GM21423 (cell line): ENCODE measurements around the gene MTOR.
"Not testable (repeated sequence)": the region's sequence is repeated elsewhere in the genome, so short reads cannot be mapped to it uniquely, and the experiment has no call there.

Experiments used
- ATAC-seq: cut with Tn5 transposase; IDR thresholded peaks from one replicate; pipeline ENCODE4 v1.9.1; 2021; ENCODE audit warnings: mild to moderate bottlenecking, moderate library complexity; ENCODE audit not compliant: unreplicated experiment

The MTOR gene

DNA sequence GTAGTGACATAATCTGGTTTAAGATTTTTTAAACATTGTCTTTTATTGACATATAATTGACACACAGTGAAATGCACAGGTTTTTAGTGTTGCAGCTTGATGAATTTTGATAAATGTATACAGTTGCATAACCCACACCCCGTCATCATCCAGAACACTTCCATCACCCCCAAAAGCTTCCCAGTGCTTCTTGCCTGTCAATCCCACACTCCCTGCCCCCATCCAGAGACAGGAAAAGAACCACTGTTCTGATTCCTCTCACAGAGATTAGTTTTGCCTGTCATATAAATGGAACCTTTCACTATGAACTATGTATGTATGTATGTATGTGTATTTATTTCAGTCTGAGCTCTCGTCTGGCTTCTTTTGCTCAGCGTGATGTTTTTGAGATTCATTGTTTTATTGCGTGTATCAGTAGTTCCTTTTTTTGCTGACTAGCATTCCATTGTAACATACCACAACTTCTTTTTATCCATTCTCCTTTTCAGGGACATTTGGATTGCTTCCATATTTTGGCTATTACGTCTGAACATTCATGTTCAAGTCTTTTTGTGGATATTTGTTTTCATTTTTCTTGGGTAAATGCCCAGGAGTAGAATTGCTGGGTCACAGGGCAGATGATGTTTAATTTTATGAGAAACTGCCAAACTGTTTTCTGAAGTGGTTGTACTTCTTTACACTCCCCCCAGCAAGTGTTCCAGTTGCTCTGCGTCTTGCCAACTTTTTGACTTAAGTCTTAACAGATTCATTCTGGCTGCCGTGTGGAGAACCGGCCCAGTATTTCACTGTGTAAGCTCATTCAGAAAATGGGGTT, 19.4 kb upstream of the MTOR start:
- ATAC-seq = no peak

DNA sequence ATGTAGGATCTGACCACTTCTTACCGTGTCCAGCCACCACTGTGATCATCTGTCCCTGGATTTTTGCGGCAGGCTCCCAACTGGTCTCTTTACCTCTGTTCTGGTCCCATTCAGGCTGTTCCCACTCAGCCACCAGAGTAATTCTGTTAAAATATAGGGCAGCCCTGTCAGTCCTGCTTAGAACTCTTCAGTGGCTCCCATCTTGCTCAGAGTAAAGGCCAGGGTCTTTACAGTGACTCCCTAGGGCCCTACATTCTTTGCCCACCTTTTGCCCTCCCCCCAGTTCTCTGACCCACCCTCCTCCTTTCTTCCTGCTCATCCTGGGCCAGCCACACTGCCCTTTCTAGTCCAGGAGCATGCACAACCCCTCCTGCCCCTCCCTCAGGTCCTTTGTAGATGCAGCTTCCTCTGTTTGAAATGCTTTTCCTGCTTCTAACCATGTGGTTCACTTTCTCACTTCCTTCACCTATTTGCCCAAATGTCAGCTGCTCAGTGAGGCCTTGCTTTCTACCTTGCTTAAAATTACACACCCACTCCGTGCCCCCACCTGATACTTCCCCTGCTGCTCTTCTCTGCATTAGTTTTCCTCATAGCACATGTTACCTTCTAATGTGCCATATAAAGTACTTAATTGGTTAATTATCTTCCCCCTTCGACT, 18.5 kb upstream of the MTOR start:
- peak; percentile 52 for ATAC-seq

DNA sequence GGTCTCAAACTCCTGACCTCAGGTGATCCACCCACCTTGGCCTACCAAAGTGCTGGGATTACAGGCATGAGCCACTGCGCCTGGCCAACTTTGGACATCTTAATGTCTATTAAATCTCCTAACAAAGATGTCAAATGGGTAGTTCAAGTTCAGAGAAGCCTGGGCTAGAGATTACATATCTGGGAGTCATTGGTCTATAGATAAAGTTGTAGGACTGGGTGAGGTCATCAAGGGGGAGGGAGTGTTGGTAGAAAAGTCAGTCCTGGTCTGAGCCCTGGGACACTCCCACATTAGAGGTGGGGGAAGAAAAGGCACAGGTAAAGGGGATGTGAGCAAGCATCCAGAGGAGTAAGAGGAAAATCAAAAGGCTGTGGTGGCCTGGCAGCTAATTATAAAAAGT, 17.3 kb upstream of the MTOR start:
- ATAC-seq = no peak

DNA sequence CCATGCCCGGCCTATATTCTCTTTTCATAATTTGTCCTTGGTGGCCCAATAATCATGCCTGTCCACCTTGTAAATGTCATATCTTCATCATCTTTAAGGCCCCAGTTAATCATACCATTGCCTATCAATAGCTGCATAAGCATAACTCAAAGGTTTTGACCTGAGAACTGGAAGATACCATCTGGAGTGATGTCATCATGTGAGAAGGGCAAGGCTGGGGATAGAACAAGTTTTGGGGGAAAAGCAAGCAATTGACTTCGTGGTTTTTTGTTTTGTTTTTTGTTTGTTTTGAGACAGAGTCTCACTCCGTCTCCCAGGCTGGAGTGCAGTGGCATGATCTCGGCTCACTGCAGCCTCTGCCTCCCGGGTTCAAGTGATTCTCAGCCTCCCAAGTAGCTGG, 16.8 kb upstream of the MTOR start:
- ATAC-seq = no peak

DNA sequence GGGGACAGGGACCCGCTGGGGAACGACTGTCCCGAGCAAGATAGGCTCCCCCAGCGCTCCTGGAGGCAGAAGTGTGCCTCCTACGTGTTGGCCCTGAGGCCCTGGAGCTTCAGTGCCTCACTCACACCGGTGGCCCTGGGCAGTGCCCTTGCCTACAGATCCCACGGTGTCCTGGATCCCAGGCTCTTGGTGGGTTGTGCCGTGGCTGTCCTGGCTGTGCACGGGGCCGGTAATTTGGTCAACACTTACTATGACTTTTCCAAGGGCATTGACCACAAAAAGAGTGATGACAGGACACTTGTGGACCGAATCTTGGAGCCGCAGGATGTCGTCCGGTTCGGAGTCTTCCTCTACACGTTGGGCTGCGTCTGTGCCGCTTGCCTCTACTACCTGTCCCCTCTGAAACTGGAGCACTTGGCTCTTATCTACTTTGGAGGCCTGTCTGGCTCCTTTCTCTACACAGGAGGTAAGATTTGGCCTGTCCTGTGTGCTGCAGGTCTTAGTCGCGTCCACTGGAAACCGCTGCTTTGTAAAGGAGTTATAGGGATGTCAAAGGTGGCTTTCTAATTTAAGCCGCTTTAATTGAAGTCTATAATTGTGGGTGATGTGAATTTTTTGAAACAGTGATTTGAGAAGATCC, 11.4 kb upstream of the MTOR start:
- ATAC-seq = no peak

DNA sequence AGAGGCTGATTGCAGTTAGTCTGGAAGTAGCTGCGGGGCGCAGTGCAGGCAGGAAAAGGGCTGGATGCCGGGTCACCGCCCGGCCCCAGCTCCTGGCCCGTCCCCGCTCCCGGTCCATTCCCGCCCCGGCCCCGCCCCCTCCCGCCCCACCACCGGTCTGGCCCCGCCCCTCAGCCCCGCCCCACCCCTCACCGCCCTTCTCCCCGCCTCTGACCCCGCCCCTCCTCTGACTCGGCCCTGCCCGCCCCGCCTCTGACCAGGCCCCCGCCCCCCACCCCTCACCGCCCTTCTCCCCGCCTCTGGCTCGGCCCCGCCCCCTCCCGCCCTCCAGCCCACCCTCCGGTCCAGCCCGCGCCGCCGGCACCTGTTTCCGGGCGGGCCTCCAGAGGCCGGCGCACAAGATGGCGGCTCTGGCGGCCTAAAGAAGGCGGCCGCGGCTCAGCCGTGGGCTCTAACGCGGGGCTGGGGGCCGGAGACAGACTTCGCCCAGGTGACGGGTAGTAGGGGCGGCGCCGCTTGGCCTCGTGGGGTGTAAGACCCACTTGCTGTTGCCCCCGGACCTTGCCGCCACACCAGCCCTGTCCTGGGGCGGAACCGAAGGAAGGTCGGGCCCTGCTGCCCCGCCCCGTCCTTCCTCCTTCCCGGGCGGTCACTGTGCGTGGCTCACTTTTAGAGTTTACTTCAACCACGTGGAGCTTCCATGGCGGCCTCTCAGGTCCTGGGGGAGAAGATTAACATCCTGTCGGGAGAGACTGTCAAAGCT, 10.7 kb upstream of the MTOR start, which contains the start of gene UBIAD1:
TSS of gene UBIAD1 (plus strand) at position 367 of the 763 bp plus-strand sequence. CDS start at position 701, 334 bp downstream.
- peak; percentile 83 for ATAC-seq

DNA sequence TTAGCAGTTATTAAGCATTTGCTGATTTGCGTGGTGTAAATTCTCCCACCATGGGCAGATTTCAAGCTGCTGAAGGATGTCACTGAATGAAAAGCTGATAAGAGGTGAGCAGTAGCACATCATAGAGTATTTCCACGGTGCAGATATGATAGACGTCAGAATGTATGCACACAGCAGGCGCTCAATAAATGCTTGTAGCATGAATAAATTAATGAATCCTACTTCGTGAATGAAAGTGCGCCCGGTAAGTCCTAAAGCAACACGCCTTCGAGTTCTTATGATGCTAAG, 10.1 kb upstream of the MTOR start:
- no peak for ATAC-seq

DNA sequence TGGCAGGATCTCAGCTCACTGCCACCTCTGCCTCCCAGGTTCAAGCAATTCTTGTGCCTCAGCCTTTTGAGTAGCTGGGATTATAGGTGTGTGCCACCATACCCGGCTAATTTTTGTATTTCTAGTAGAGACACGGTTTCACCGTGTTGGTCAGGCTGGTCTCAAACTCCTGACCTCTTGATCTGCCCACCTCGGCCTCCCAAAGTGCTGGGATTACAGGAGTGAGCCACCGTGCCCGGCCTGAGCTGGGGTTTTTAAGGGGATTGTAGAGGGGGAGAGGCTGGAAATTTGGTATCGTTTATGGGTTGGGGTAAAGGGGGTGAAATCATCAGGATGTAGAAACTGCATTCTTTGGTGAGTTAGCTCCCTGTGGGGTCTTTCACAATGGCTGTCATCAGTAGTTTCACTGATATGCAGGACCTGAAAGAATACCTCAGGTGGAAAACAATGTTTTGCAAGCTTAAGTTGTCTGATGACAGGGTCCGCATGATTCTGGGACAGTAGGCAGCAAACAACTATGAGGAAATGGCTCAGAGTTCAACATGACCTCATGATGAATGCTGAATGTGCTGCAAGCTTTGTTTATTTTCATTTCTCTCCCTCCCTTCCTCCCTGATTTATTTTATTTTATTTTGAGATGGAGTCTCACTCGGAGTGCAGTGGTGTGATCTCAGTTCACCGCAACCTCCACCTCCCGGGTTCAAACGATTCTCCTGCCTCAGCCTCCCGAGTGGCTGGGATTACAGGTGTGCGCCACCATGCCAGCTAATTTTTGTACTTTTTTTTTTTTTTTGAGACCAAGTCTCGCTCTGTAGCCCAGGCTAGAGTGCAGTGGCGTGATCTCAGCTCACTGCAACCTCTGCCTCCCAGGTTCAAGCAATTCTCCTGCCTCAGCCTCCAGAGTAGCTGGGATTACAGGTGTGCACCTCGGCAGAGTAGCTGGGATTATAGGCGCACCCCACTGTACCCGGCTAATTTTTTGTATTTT, 5.3 kb upstream of the MTOR start:
- not testable (repeated sequence) for ATAC-seq

DNA sequence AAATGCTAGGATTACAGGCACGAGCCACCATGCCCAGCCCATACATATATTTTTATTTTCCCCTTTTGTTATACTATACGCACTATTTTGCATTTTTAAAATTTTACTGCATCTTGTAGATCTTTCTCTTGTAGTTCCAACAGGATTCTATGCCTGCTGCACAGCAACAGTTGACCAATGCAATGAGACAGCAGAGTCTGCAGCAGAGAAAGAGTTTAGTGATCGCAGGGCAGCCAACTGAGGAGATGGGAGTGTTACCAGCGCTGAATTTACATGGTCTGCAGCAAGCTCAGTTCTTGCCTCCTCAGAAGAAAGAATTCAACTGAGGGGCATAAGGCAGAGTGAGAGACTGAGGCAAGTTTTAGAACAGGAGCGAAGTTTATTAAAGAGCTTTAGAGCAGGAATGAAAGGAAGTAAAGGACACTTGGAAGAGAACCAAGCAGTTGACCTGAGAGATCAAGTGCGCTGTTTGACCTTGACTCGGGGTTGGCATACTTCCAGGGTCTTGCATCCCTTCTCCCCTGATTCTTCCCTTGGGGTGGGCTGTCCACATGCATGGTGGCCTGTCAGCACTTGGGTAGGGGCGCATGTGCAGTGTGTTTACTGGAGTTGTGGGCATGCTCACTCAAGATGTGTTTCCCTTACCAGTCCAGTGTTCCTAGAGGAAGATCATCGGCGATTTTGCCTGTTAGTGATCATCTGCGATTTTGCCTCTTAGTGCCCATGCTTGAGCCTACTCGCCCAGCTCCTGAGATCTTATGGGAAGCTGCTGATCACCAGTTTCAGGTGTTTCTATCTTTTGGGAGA, 4.1 kb upstream of the MTOR start:
- no peak for ATAC-seq

DNA sequence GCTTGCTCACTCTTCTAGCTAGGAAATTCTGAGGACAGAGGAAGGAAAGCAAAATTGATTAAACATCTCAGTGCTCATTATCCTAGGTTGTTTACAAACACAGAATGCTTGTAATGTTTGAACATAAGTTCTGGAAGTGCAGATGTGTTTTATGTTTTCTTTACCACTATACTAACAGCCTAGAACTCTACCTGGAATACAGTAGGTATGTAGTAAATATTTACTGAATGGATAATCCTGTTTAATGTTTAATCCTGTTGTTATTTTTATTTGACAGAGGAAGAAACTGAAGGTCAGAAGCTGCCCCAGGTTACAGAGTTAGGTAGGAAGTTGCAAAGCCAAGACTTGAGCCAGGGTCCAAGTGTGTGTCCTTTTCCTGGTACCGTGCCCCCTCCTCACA, 6.1 kb downstream of the MTOR start:
- no peak for ATAC-seq

DNA sequence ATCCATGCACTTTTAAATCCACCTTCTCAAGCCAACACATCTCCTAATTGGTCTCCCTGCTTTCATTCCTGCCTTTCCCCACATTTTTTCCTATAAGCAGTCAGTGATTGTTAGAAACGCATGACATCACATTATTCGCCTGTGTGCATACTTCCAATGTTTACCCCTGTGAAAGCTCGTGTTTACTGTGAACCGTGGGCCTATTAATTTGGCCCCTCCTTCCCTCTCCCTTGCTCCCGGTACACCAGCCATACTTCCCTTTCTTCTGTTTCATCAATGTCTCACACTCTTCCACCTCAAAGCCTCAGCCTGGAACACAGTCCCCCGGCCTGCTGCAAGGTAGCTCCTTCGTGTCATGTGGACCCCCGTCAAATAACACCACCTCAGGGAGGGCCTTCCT, 9.1 kb downstream of the MTOR start:
- no peak for ATAC-seq

DNA sequence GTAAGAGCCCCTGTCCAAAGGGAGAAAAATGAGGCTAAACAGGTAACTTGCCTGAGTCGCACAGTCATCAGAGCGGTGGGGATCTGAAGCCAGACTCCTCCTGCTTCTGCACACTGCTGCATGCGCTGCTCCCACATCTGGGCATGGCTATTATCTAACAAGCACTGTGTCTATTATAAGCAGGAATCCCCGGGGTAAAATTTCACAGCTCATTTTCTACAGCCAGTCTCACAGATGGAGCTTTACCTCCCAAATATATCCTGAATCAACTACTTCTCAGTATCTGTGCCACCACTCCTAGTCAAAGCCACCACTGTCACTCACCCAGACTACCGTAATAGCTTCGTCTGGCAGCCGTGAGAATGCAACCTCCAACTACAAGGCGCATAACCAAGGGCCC, 9.8 kb downstream of the MTOR start:
- ATAC-seq = no peak

DNA sequence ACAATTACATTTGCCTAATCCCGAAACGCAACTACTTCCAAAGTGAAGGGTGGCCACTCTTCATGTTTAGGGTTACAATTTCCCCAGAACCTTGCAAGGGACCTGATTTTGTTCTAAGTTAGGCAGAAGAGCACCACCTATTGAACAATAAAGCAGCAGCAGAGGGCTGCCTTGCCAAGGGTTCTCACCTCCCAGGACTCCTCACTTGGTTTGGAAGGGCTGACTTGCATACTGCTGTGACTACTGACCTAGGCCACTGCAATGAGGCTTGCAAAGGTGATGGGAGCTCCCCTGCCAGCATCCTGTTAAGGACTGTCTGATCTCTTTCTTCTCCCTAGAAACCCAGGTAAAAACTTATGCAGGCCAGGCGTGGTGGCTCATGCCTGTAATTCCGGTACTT, 14.2 kb downstream of the MTOR start:
- ATAC-seq = no peak

DNA sequence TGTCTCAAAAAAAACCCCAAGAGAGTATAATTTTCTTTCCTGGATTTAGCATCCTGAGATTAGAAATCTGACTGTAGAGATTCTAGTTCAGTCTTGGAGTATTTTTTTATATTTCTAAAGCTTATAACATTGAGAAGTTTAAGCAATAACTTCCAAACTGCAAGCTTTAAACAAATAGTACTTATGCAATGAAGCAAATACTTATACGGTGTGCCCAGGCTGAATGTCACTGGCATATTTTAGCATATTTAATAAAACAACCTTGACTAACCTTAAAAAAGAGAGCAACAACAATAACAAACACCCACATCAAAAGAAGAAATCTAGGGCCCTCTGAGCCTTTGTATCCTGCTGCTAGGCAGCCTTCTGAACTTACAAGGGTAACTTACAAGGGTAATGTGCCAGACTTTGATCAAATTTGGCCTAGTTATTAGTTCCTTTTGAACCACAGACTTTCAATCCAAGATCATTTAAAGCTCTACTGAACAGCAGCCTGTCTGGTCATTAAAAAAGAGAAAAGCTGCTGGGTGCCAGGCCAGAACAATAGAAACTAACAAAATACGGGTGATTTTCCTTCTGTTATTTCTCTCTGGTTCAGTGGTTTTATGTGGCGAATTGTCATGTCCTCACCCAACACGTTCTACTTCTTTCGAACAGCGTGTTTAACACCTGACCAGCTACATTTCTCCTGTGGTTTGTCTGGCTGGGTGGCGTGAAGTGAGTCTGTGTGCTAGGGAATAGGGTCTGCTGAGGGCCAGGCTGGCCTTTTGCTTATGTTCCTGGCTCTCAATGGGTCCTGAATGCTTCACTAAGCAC, 16.2 kb downstream of the MTOR start:
- no peak for ATAC-seq

DNA sequence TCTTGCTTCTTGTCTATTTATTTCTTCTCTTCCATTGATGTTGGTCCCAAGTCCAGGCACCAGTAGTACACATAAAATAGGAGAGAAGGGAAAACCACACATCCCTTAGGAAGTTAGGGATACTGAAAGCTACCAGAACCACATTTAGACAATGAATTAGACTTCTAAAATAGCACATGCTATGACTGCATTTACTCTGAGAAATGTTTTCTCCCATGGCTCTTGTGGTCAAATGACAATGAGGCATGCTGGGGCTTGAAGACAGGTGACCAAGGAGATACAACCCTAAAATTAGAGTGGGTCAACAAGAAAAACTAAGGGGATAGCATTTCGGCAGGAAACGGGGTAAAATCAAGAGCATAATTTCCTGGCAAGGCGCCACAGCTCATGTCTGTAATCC, 17.1 kb downstream of the MTOR start:
- no peak for ATAC-seq

DNA sequence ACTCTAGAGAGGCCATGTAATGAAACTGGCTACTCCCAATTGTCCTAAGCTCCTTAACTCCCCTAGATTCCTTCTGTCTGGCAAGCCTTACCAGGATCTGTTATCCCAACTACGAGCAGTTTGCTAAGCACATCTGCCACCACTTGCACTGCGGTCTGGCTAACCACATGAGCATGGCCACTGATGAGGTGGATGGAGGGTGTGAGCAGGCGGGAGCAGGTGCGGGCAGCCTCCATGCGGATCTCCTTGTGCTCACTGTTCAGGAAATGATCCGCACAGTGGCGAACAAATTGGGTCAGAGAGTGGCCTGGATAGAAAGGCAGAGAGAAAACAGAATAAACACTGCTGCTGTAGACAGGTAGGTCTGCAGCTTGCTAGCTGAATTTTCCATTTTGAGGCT, 24.0 kb downstream of the MTOR start:
- ATAC-seq = no peak

DNA sequence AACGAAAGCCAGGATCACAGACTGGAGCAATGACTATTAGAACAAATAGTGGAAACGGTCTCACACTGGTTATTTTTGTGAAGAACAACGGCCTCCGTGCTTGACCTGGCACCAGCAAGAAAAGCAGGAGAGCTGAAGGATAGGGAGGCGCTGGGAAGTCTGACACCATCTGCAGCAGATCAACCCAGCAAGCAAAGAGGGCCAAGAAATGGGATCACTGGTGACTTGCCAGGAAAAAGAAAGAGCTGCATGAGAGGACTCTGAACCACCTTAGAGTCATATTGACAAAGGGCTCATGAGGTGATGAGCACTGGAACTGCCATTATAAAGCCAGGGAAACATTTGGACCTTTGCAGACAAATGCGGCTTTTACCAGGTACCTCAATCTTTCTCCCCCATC, 25.0 kb downstream of the MTOR start:
- ATAC-seq = no peak

DNA sequence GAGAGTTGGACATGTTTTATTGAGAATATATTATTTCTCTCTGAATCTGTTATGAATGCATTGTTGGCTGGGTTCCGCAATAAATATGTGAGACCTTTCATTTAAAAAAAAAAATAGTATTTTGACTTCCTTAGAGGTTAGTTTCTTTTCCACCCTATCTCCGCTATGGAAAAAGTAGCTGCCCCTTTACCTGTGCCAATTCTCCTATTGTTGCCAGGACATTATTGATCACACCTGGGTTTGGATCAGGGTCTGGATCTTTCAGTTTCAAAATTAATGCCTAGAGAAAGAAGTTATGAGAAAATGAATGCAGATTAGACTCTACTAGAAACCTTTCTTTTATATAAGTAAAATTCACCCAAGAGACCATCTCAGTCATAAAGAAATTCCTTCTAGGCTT, 29.1 kb downstream of the MTOR start:
- ATAC-seq = no peak

DNA sequence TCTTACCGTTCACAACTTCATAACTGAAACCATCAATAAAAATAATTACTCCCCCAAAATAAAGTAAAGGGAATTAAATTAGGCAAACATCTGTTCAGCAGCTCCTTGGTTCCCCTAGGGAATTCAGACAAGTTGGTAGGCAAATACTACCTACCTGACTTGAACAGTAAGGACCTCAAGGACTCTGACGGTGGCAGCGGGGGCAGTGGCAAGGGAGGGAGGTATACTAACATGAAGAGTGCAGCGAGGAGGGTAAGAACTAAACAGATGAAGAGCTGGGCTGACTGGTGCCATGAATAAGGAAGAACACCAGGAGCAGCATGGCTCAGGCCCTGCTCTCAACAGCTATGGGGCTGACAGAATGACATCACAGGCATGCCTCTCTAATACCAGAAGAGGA, 33.1 kb downstream of the MTOR start:
- ATAC-seq = no peak
